ENCODE results near the gene TGFBR2.
A peak's percentile ranks its signal among the peaks of the same experiment; 100 is the strongest.

The TGFBR2 gene

DNA sequence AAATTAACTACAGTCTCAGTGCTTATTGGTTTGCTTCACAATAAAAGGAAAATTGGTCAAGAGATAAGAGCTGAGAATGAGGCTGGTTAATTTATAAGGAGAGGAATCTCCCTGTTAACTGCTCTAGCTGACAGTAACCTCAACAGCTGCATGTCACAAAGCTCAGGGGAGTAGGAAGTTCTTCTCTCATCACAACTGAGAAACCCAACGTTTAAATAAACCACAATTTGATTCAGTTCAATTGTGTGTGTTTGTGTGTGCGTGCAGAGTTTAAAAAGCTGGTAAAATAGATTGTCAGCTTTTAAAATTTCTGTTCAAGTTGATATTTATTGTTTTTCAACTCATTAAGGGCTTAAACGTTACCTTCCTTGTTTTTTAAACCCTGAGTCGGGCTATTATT, 3.5 kb upstream of the TGFBR2 start:
- DNase-seq (ENCODE audit: low spot score), result no peak

DNA sequence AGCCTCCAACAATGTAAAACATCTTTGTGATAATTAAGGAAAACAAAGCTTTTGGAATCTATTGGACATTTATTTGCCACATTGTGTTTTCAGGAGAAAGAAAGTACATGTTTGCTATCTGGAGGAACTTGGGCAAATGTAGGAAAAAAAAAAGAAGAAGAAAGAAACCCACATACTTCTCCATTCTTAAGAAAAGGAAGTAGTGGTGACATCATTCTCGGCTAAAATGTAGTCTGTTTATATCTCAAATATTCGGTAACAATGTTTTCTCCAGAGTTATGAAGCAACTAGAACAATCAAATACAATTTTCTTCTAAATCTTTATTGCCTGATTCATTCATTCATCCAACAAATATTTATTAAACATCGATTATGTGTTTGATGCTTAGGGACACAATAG, 2.3 kb upstream of the TGFBR2 start:
- no peak for DNase-seq (ENCODE audit: low spot score)

DNA sequence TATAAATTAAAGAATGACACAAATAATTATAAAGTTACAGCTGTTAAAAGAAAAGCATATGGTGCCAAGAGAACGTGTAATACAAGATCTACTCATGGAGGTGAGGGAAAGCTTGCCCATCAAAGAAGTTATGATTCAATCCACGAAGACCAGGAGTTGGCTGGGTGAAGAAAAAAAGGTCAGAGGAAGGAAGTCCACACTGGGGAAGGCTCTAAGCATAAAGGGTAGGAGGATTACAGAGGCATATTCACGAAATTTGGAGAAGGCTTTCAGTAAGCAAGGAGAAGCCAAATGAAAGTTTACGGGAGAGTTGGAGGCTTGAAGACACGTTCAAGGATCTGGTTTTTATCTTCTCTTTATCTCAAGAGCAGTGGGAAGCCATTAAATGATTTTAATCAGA, 1.8 kb upstream of the TGFBR2 start:
- no peak for DNase-seq (ENCODE audit: low spot score)

DNA sequence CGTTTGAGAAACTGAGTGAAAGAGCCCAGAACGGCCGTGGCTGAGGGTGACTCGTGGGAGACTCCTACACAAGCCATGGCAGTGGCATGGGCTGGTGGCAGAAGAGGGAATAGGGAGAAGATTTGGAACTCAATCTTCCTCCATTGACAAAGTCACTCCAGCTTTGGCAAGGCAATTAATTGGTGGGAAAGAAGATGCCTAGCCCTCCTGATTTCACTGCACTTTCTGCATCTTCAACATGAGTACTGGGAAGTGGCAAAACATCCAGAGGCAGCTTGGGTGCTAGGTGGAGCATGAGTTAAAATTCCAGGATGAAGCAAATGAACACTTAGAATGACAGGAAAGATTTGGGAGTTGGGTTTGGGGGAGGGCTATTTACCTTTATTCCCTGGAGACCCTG, 1.4 kb upstream of the TGFBR2 start:
- DNase-seq (ENCODE audit: low spot score), result no peak

DNA sequence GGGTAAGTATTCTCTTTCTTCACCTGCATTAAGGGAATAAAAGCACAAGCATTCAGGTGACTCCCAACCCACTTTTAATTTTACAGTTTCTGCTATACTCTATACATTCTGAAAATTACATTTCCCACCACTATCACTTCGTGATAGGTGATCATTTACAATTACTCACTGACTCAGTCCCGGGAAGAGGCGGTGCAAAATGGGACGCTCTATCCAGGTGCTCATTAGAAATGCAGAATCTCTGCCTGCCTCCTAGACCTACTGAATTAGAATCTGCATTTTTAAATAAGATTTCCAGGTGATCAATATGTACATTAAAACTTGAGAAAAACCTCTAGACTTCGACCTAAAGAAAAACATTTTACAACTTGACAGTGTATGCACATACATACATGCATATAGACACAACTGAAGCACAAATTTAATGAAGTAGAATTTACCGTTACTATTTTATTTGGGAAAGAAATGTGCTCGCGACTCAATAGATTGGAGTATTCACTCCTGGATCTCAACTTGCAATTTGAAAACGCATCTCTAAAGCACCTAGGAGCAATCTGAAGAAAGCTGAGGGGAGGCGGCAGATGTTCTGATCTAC, 598 bp upstream of the TGFBR2 start:
- no peak for DNase-seq (ENCODE audit: low spot score)

DNA sequence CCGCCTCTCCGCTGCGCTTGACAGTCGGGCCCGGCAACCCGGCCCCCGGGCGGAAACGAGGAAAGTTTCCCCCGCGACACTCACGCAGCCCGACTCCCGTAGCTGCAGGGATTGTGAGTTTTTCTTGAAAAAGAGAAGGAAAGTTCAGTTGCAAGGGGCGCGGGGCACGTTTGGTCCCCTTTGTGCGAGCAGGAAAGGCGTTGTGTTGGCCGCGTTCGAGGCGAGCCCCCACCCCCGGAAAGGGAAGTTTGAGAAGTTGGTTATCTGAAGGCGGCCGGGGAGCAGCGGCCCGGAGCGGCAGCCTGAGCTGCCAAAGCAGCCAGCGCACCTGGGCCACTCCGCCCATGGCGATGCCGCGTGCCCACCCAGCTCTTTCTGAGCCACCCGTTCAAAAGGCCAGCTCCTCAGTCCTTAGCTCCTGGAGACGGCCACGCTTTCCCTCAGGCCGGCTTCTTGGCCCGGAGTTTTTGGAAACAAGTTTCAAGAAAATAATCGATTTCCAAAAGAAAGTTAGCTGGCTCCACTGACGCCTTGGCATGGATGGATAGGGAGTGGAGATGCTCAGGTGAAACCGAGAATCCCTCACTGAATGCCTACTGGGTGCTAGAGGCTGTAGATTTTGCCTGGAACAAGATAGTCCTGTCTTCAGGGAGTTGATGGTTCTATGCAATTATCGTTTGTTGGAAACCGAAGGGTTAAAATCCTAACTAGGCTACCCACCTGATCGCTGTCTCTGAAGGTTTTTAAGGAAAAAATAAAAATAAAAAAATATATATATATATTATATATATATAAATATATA, 832 bp downstream of the TGFBR2 start:
- peak; percentile 65 for DNase-seq (ENCODE audit: low spot score)

DNA sequence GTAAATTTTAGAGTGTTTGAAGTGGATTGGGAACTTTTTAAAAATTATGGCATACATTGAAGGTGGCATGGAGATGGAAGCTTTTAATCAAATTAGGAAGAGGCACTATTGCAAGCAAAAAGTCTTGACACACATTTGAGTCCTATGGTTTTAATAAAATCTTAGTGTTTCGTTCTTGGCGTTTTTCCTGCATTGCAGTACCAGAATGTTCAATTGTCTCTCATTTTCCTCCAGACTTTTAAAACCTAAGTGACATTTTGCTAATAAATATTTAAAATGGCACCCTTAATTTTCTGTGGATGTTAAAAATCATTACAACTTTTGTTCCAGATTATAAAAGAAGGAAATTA, 2.2 kb downstream of the TGFBR2 start:
- no peak for DNase-seq (ENCODE audit: low spot score)

DNA sequence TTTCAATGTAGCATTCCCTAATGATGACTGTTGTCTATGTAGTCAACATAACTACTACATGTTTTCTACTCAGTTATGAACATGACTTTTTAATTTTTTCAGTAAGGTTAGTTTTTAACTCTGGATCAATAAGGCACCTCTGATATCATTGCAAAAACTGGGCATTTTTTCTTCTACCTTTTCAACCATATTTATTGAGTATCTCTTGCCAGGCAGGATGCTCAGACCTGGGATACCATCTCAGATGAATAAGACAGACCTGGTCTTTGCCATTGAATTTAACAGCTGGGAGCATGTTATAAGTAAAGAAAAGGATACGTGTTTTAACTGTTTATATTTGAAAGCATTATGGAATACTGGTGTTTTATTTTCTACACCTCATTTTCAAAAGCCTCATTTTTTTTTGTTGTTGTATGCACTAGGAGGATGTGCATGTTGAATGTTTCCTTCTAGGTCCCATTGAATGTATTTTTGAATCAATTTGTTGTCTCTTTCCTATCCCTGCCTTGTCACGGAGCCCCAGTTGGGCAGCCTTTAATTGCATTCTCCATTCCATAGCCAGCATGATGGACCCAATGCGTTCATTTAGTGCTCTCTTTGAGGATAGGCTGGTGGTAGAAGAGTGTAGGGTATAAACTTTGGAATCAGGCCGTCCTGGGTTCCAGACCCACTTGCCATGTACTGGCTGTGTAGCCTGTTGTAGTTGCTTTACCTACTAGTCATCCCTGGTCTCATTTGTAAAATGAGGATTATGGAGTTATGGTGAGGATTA, 3.7 kb downstream of the TGFBR2 start:
- DNase-seq (ENCODE audit: low spot score), result no peak

DNA sequence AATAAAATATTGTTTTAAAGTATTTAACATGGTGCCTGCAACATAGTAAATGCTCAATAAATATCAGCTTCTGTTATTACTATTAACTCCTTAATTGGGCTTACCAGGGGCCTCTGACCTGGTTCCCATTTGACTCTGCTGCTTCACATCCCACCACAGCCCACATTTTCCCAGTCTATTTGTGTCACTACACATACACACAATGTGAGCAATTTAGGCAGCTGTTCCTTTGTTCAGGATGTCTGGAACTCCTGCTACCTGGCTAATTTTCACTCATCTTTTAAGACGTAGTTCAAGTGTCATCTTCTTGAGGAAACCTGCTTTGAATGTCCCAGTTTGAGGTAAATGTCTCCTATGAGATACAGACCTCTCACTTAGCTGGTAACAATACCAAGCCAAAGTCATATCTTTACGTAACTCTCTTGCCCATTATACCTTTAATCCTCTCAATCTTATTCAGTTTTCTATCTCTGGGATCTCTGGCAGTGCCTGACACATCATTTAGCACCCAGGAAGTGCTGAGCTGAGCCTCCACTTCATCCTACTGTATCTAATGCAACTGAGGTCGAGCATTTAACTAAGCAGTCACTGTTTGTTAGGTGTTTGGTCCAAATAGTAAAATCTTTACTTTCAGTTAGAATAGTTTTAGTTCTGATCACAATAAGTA, 4.4 kb downstream of the TGFBR2 start:
- DNase-seq (ENCODE audit: low spot score), result no peak

DNA sequence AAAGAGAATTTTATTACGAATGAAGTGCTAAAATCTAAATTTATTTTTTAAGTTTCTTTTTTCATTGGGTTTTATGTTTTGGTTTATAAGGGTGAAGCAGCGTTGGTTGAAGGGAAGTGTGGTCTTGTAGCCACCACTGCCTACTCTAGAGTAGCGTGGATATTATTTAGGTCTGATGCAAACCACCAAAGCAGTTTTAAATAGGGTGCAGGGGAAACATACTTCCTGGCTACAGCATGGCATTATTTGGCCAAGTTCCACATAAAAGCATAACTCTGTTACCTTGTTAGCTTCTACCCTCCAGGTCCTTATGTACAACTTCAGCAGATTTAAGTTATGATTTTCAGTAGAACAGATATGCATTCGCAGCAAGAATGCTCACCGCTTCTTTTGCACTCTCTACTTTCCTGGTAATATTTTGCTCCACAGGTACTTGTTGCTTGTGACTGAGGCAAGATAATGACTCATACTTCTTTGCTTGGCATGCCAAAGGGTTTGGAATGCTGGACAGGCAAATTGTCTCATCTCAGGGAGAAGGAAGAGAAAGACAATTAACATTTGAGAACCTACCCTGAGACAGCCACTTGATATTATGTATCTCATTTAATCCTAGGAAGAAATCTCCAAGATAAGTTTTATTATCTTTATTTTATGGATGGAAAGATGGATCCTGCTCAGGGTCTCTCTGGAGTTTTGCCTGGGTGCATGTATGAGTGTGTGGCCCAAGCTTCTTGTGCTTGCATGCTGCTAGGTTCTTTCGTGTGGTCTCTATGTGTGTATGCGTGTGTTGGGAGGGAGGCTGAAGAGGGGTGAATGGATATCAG, 5.4 kb downstream of the TGFBR2 start:
- DNase-seq (ENCODE audit: low spot score), result peak; percentile 39

DNA sequence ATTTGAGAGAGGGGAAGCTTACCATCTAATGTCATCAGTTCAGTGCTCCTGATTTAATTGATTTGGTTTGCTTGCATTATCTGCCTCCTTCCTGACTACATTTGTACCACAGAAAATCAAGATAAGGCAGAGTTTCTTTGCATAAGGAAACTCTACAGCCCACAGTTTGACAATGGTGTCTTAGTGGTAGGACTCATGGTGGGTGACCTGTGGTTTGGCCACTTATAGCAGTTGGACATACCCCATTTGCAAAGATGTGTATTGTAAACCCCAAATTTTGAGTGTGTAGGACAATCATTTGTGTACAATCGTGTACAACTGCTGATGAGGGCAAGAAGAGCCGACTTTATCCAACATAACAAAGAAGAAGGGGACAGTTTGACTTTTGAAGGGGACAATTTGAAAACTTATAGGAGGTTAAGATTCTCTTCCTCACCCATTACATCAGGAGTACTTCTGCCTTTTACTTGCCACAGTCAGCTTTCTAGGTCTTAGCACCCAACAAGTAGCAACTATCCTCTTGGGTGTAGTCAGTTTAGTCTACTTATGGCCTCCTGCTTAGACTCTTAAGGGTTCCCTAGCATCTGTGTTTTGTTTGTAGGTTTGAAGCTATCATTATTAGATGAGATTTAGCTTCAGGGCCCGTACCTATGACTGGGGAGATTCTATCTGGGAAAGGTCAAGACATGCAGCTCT, 6.2 kb downstream of the TGFBR2 start:
- no peak for DNase-seq (ENCODE audit: low spot score)

DNA sequence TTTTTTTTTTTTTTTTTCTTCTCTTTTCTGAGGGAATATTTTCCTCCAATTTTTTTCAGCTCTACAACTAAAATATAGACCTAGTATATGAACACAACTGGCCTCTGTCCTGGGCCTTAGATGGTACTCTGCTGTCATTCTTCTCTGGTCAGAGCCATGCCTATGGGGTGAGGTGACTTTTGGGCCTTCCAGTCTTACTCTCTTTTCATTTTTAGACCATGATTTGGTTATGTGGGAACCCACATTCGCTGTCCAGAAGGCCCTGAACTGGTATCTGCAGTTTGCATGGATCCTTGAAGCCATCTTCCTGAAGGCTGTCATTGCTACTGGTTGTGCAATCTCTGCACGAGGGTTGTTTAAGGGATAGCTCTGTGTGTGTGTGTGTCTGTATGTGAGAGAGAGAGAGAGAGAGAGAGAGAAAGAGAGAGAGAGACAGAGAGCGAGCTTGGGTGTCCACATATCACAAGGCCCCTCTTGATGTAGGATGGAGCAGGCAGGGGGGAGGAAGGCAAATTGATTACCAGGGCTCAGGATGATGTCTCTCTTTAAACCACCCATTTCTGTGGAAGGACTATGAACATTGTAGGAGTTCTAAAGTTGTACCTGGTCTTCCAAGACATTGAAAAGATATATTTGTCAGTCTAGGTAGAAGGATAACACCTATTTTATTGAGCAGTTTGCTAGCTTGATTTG, 6.9 kb downstream of the TGFBR2 start:
- no peak for DNase-seq (ENCODE audit: low spot score)

DNA sequence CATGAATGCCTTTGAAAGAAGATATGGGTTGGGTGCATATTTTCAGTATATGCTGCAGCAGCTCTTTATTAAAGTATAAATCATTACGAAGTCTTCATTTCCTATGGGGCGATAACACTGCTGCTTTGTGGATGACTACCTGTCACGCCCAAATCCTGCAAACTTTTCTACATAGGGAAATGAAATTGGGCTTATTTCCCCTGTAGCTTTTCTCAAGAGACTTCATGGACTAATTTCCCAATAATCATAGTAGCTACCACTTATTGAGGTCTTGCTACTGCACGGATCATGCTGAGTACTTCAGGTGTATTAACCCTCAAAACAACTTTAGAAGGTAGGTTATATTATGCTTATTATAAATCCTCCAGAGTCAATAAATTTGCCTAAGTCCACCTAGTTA, 8.0 kb downstream of the TGFBR2 start:
- no peak for DNase-seq (ENCODE audit: low spot score)

DNA sequence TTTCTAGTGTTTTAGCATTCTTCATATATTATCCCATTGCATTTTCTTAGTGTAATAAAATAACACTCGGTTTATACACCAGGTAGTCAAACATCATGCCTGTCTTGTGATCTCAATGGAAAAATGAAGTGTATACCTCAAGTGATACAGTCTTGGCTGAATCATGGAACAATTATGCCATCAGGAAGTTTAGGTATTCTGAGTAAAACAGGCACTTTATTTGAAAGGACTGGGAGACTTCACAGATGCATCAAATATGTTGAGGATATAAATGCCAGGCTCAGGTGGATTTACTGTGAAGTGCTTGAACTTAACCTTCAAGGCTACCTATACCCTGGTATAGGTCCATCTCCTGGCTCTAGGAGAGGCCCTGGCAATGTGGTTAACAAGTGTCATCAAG, 8.5 kb downstream of the TGFBR2 start:
- DNase-seq (ENCODE audit: low spot score), result no peak

DNA sequence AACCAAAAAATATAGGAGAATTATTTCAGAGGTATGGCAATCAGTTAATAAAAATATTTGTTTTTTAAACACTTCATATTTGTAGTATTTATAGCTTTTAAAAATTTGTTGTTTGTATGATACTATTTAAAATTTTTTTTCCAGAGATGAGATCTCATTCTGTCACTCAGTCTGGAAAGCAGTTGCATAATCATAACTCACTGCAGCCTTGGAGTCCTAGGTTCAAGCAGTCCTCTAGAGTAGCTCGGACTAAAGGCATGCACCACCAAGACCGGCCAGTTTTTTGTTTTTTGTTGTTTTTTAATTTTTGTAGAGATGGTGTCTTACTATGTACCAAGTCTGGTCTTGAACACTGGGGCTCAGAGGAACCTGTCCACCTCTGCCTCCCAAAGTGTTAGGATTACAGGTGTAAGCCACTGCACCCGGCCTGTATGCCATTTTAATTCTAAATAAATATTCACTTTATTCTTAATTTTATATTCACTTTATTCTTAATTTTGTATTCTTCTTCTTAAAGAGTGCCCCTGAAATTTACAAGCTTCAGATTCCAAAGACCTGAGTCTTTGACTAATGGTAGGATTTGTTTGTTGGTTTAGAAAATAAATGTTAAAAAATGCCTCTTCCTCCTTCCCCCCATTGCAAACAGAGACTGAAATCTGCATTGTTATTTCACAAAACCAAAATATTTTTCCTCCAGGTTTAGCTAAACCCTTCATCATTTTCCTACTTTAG, 9.4 kb downstream of the TGFBR2 start:
- DNase-seq (ENCODE audit: low spot score), result no peak

DNA sequence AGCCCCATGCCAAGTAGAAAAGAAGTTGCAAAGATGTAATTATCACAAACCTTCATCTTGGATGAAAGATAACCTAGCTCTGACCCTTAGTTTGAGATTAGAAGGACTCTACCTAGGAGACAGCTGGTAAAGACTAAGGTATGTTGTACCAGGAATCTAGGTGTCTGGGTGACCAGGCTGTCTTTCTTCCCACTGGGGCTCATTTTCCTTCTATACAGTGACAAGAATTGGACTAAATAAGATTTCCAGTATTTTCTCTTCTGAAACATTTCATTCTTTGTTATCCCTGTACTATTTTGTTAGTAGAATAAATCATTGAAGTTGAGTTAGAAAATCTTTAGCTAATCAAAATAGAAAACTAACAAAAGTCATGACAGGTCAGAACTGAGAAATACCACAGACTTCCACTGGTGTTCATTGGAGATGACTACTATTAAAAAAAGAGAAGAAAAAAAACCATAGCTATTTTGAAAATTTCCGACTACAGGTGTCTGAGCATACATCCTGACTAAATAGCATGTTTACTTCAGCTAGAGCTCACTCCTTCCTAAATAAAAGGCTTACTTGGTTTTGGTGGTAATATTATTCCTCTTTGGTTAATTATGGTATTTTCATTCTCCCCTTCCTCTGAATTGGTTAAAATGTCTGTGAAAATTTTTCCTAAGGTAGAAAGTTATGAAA, 10.1 kb downstream of the TGFBR2 start:
- DNase-seq (ENCODE audit: low spot score), result no peak

DNA sequence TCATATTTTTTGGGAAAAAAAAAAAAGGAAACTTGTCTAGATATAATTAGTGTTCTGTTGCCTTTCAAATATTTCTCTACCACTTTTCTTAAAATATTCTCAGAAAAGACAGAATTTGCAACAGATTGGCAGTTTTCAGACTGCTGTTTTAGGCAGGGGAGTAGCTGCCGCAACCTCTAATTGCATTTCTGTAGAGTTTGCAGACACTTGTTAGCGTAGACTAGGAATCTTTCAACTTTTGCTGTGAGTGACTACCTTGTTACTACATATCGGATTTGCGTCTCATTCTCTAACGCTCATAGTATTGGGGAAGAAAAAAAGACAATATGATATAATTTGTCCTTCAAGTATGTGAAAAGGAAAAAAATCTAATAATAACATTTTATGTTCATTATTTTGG, 10.7 kb downstream of the TGFBR2 start:
- no peak for DNase-seq (ENCODE audit: low spot score)

DNA sequence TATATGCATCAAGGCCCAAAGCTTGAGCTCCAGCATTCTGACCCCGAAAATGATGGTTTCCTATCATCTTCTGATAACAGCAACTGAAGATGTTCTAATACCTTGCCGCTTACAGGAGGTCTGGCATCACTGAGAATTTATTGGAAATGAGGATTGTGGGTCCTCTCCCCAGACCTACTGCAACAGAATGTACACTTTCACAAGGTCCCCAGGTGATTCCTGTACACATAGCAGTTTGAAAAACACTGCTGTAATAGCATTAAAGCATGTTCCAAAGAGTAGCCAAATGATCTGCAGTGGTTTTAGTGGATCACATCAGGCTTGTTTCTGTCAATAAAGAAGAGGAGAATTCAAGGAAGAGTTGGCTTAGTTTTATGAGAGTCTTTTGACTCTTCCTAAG, 11.3 kb downstream of the TGFBR2 start:
- DNase-seq (ENCODE audit: low spot score), result no peak

DNA sequence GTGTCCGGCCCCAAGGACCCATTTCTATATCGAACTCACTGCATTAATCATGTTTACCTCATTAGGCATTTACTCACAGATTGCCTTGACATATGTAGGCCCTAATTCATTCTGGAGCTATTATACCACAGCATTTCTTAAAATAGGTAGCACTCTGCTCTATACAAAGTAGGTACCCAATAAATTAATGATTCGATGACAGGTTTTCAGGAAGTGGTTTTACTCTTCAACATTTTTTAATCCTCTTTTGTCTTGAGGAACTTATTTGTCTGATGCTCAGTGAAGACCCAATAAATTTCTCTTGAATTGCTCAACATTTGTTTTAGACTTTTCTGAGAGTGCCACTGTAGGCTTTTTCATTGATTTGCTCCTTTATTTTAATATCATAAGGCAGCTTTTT, 12.1 kb downstream of the TGFBR2 start:
- no peak for DNase-seq (ENCODE audit: low spot score)

Data from CD4-positive, alpha-beta T cell treated with Interleukin-6 at 100 ng/mL for 8 hours (primary cell).